Measurements from ENCODE around the gene USF2. TPM values are rescaled to one million over a fixed set of nuclear protein-coding genes. Genes with fewer than 3 reads are reported as not detected.

USF2 gene
- total RNA-seq, 4 donors from 2014 or later, result 75.1 to 137 (median 93.0) TPM

DNA sequence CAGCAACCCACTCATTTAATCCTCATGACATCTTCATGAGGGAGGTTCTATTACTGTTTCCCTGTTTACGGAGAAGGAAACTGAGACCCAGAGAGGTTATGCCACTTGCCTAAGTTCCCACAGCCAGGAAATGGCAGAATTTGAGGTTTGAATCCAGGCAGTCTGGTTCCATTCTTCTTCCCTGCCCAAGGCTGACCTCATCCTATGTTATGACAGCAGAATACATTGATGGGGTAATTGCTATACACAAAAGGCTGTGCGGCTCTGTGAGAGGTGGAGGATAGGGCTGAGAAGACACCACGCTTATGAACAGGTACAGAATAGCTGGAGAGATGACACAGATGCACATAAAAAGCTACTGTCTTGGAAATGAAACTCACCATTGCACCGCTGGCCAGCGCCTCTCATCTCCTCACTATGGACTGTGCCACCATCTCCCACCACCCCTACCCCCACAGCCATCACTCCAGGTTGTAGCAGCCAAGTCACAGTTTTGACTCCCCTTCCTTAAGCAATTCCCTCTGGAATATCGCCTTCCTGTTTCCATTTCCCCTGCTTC is 34.7 kb downstream of the USF2 start:
- no peaks in the 10 kb centered on the region for H3K9me3 ChIP-seq
- TF ChIP-seq EP300 (IDR thresholded peaks at IDR 0.05) (no peak), CTCF (IDR thresholded peaks at IDR 0.05) (no peak), POLR2A (IDR thresholded peaks at IDR 0.05) (no peak)
- peaks cover 77% of the 10 kb centered on the region for H3K27me3 ChIP-seq
- H3K27ac ChIP-seq, result no peak overlapping the region
- H3K4me3 ChIP-seq, result no peak overlapping the region
- ATAC-seq, result no peak
- no peaks in the 10 kb centered on the region for H3K4me1 ChIP-seq
- 67% methylated on average over 5 of the region's 6 CpGs; no CpG with 5 or more reads in 1 of the 2 donors for WGBS, 2 donors (ENCODE audit: low coverage in 1 of 2)
- no peaks in the 10 kb centered on the region for H3K36me3 ChIP-seq

DNA sequence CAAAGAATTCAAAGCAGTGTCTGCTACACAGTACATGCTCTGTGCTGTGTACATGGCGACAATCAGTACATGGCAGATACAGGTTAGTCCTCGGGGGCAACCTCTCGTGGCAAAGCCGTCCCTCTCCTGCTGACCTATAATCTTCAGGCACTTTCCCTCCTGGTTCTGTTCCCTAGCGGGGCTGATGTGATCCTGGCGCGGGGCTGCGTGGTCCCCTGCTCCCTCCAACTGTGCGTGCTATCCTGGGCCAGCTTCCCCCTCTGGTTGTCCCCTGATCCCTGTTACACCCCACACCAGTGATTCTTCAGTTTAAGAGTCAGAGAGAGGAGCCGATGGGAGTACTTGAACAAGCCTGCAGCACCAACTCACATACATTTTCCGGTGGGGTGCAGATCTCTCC is 35.3 kb downstream of the USF2 start:
- 45 to 89% methylated on average over 2 of the region's 11 CpGs for WGBS, 2 donors (ENCODE audit: low coverage in 1 of 2)
- TF ChIP-seq EP300 (IDR thresholded peaks at IDR 0.05), result no peak
- H3K9me3 ChIP-seq, result no peaks in the 10 kb centered on the region
- no peak overlapping the region for H3K27ac ChIP-seq
- H3K27me3 ChIP-seq, result peaks cover 71% of the 10 kb centered on the region
- no peak for ATAC-seq
- H3K36me3 ChIP-seq, result no peaks in the 10 kb centered on the region
- H3K4me3 ChIP-seq, result no peak overlapping the region
- H3K4me1 ChIP-seq, result no peaks in the 10 kb centered on the region

GRCh38 chr19:35305181-35305580 is 36.4 kb downstream of the USF2 start:
- TF ChIP-seq POLR2AphosphoS5 (IDR thresholded peaks at IDR 0.05) (no peak), CTCF (IDR thresholded peaks at IDR 0.05) (no peak), POLR2A (IDR thresholded peaks at IDR 0.05) (no peak), EP300 (IDR thresholded peaks at IDR 0.05) (no peak)
- no peaks in the 10 kb centered on the region for H3K4me1 ChIP-seq

DNA sequence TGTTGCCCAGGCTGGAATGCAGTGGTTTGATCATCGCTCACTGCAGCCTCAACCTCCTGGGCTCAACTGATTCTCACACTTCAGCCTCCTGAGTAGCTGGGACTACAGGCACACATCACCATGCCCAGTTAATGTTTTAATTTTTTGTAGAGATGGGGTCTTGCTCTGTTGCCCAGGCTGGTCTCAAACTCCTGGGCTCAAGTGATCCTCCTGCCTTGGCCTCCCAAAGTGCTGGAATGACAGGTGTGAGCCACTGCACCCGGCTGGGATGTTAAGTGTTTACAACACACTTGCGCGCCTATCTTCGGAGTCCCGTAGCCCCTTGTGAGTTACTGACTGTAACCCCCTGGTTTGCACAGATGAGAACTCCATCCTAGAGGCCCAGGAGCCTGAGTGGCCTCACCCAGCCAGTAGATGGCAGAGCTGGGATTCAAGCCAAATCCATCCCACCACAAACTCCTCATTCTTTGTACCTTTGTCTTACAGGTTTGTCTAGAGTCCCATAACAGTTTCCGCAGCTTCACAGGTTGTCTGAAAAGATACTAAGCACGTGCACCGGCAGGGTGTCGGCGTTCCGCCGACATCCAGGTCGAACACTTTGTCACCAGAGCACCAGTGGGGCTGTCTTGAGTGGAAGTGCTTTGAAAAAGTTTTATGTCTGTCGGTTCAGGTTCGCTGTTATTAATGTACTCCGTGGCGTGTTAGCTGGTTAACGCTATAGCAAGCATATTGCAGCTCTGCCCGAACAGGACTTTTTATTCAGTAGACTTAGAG is 37.9 kb downstream of the USF2 start:
- no peaks in the 10 kb centered on the region for H3K9me3 ChIP-seq
- no peaks in the 10 kb centered on the region for H3K4me1 ChIP-seq
- 80 to 84% methylated on average over 13 of the region's 20 CpGs for WGBS, 2 donors (ENCODE audit: low coverage in 1 of 2)
- no peak for ATAC-seq
- H3K36me3 ChIP-seq, result no peaks in the 10 kb centered on the region
- no peak for TF ChIP-seq POLR2AphosphoS5 (IDR thresholded peaks at IDR 0.05)
- TF ChIP-seq CTCF (IDR thresholded peaks at IDR 0.05), result no peak
- no peak for TF ChIP-seq POLR2A (IDR thresholded peaks at IDR 0.05)
- no peak for TF ChIP-seq EP300 (IDR thresholded peaks at IDR 0.05)
- H3K27me3 ChIP-seq, result peaks cover 59% of the 10 kb centered on the region
- H3K4me3 ChIP-seq, result no peak overlapping the region
- no peak overlapping the region for H3K27ac ChIP-seq

More at GRCh38 chr19:35305181-35305580, 36.4 kb downstream of the USF2 start:
- no peaks in the 10 kb centered on the region for H3K36me3 ChIP-seq
- WGBS, 2 donors (ENCODE audit: low coverage in 1 of 2), result 80 to 100% methylated on average over 1 to 2 of the region's 6 CpGs
- H3K4me3 ChIP-seq, result no peak overlapping the region
- ATAC-seq, result no peak
- peaks cover 68% of the 10 kb centered on the region for H3K27me3 ChIP-seq
- no peak overlapping the region for H3K27ac ChIP-seq
- H3K9me3 ChIP-seq, result no peaks in the 10 kb centered on the region

- no peak for ATAC-seq
These were observed 39.2 kb downstream of the USF2 start for GRCh38 chr19:35307931-35308330.

More at GRCh38 chr19:35307931-35308330, 39.2 kb downstream of the USF2 start:
- H3K27me3 ChIP-seq, result peaks cover 58% of the 10 kb centered on the region
- no peaks in the 10 kb centered on the region for H3K36me3 ChIP-seq
- H3K9me3 ChIP-seq, result no peaks in the 10 kb centered on the region
- H3K27ac ChIP-seq, result no peak overlapping the region
- WGBS, 2 donors (ENCODE audit: low coverage in 1 of 2), result 23 to 36% methylated on average over 4 to 10 of the region's 10 CpGs
- H3K4me1 ChIP-seq, result no peaks in the 10 kb centered on the region
- H3K4me3 ChIP-seq, result no peak overlapping the region
- TF ChIP-seq CTCF (IDR thresholded peaks at IDR 0.05) (no peak), POLR2AphosphoS5 (IDR thresholded peaks at IDR 0.05) (no peak), POLR2A (IDR thresholded peaks at IDR 0.05) (no peak), EP300 (IDR thresholded peaks at IDR 0.05) (no peak)

All from gastroesophageal sphincter (tissue), 4 donors.